CD4-positive, alpha-beta memory T cell (primary cell): ENCODE results near the gene MYO18A. TPM values are rescaled to one million over a fixed set of nuclear protein-coding genes. Genes with fewer than 3 reads are reported as not detected.
A peak's percentile ranks its signal among the peaks of the same experiment; 100 is the strongest.

Source experiments
- CTCF ChIA-PET: fragments of 350-600 bp; sonication (Branson Sonifier 250); formaldehyde crosslinking; loops from one replicate; lab custom pipeline; 2021; ENCODE audit warnings: inconsistent platforms; ENCODE audit not compliant: partially characterized antibody; lab: Charles Lee
- POLR2A ChIA-PET: fragments of 350-600 bp; sonication (Branson Sonifier 250); formaldehyde crosslinking; loops from one replicate; lab custom pipeline; 2021; ENCODE audit not compliant: partially characterized antibody; lab: Charles Lee
- DNase-seq, 5 donors: peaks; one replicate each; pipeline versions ENCODE4 v3.0.0 to v3.0.0-alpha.2; 2020 to 2022; ENCODE audit warnings: mixed read lengths in 1 of 5
- H3K27ac ChIP-seq: one replicate; pipeline ENCODE4 v1.7.0; 2013; ENCODE audit warnings: low read depth, low read length
- H3K27me3 ChIP-seq: 2 replicates; pipeline ENCODE4 v1.7.0; 2013; ENCODE audit warnings: mild to moderate bottlenecking, low read length, moderate library complexity; ENCODE audit not compliant: insufficient read depth
- H3K36me3 ChIP-seq: 2 replicates; pipeline ENCODE4 v1.7.0; 2013; ENCODE audit warnings: mild to moderate bottlenecking, low read length, moderate library complexity; ENCODE audit not compliant: insufficient read depth
- H3K4me1 ChIP-seq: 2 replicates; pipeline ENCODE4 v1.7.0; 2013; ENCODE audit warnings: mild to moderate bottlenecking, low read length, moderate library complexity; ENCODE audit not compliant: insufficient read depth
- H3K4me3 ChIP-seq, 2 donors: one replicate each; pipeline ENCODE4 v1.7.0; 2013; ENCODE audit warnings: low read length in 2 of 2, mild to moderate bottlenecking in 1 of 2
- H3K9me3 ChIP-seq, 2 donors: one replicate each; pipeline ENCODE4 v1.7.0; 2013; ENCODE audit warnings: low read length in 2 of 2, control low read depth in 1 of 2; ENCODE audit not compliant: control insufficient read depth in 1 of 2
- H3K27ac Mint-ChIP-seq, 7 donors: one replicate each; pipeline ENCODE4 v1.8.0; 2020 to 2021; ENCODE audit warnings: mixed read lengths in 7 of 7, mild to moderate bottlenecking in 6 of 7, inconsistent platforms in 3 of 7, moderate library complexity in 3 of 7
- H3K27me3 Mint-ChIP-seq, 2 donors: one replicate each; pipeline ENCODE4 v1.8.0; 2020 to 2021; ENCODE audit warnings: mixed read lengths in 2 of 2
- H3K36me3 Mint-ChIP-seq, 2 donors: one replicate each; pipeline ENCODE4 v1.8.0; 2020 to 2021; ENCODE audit warnings: mixed read lengths in 2 of 2, inconsistent platforms in 1 of 2, mild to moderate bottlenecking in 1 of 2
- H3K4me1 Mint-ChIP-seq, 4 donors: one replicate each; pipeline ENCODE4 v1.8.0; 2020 to 2021; ENCODE audit warnings: mixed read lengths in 4 of 4, mild to moderate bottlenecking in 1 of 4
- H3K4me3 Mint-ChIP-seq, 8 donors: one replicate each; pipeline ENCODE4 v1.8.0; 2020 to 2021; ENCODE audit warnings: mixed read lengths in 8 of 8, mild to moderate bottlenecking in 7 of 8, moderate library complexity in 6 of 8, inconsistent platforms in 3 of 8
- H3K9me3 Mint-ChIP-seq, 8 donors: one replicate each; pipeline ENCODE4 v1.8.0; 2020 to 2021; ENCODE audit warnings: mixed read lengths in 8 of 8, mild to moderate bottlenecking in 5 of 8, inconsistent platforms in 3 of 8, moderate library complexity in 1 of 8
- intact Hi-C: fragments of 100-400 bp; cut with micrococcal nuclease; formaldehyde crosslinking; loops from one replicate; pipeline ENCODE4 v1.15.1; 2023
- polyA plus RNA-seq, 2 donors: library from polyadenylated mRNA; unstranded; fragments of 300-500 nt; fragmentation: Illumina TruSeq; gene quantifications; one replicate each; pipeline ENCODE4 v1.2.3, GENCODE V29; 2021
- total RNA-seq, 2 experiments: library from RNA; stranded (reverse); gene quantifications; one replicate each; pipeline ENCODE4 v1.2.3, GENCODE V29; 2021

MYO18A gene
- total and polyA plus RNA-seq, 4 experiments from 2014 or later = 6.0 to 136 (median 89.5) TPM

GRCh38 chr17:29032013-29032856, 148.0 kb downstream of the MYO18A start:
- POLR2A ChIA-PET = no interaction called here
- Mint-ChIP-seq H3K9me3 (peaks cover 0 to 21% (median 16%) of the 10 kb centered on the region in 8 donors), H3K36me3 (peaks cover 0 to 4% of the 10 kb centered on the region in 2 donors), H3K4me3 (no peak overlapping the region), H3K27ac (peak overlapping the region in 1 of 7 donors; percentile 30), H3K27me3 (peaks cover 45 to 49% of the 10 kb centered on the region in 2 donors), H3K4me1 (no peaks in the 10 kb centered on the region)
- H3K27ac ChIP-seq = no peak overlapping the region
- no peaks in the 10 kb centered on the region for H3K36me3 ChIP-seq
- intact Hi-C loops = no loop called here
- H3K9me3 ChIP-seq = no peaks in the 10 kb centered on the region
- H3K4me3 ChIP-seq = no peak overlapping the region
- peaks cover 4% of the 10 kb centered on the region for H3K27me3 ChIP-seq
- CTCF ChIA-PET = no interaction called here
- no peak for DNase-seq
- H3K4me1 ChIP-seq = no peaks in the 10 kb centered on the region

- peaks cover 0 to 21% (median 16%) of the 10 kb centered on the region in 8 donors for H3K9me3 Mint-ChIP-seq
- no peaks in the 10 kb centered on the region for H3K4me1 Mint-ChIP-seq
- H3K4me3 Mint-ChIP-seq = no peak overlapping the region
- H3K36me3 ChIP-seq = no peaks in the 10 kb centered on the region
- intact Hi-C loops = no loop called here
- H3K4me3 ChIP-seq = no peak overlapping the region
- no peak overlapping the region for H3K27ac ChIP-seq
- no peaks in the 10 kb centered on the region for H3K9me3 ChIP-seq
- peaks cover 0 to 4% of the 10 kb centered on the region in 2 donors for H3K36me3 Mint-ChIP-seq
- no peaks in the 10 kb centered on the region for H3K4me1 ChIP-seq
- peaks cover 49 to 50% of the 10 kb centered on the region in 2 donors for H3K27me3 Mint-ChIP-seq
- H3K27me3 ChIP-seq = peaks cover 4% of the 10 kb centered on the region
- no peak overlapping the region for H3K27ac Mint-ChIP-seq
- POLR2A ChIA-PET = no interaction called here
- no peak for DNase-seq
- CTCF ChIA-PET = no interaction called here
Measured at GRCh38 chr17:29031488-29031887, 148.7 kb downstream of the MYO18A start.

GRCh38 chr17:29024316-29024952, 155.8 kb downstream of the MYO18A start:
- intact Hi-C loops = no loop called here
- Mint-ChIP-seq H3K9me3 (no peaks in the 10 kb centered on the region), H3K27me3 (peaks cover 44 to 54% of the 10 kb centered on the region in 2 donors), H3K27ac (no peak overlapping the region), H3K4me3 (no peak overlapping the region), H3K36me3 (no peaks in the 10 kb centered on the region), H3K4me1 (peaks cover 0 to 3% (median under 1%) of the 10 kb centered on the region in 4 donors)
- H3K9me3 ChIP-seq = no peaks in the 10 kb centered on the region
- no peak overlapping the region for H3K4me3 ChIP-seq
- no peak for DNase-seq
- peaks cover 15% of the 10 kb centered on the region for H3K27me3 ChIP-seq
- no peaks in the 10 kb centered on the region for H3K36me3 ChIP-seq
- ChIA-PET CTCF (no interaction called here), POLR2A (no interaction called here)
- no peak overlapping the region for H3K27ac ChIP-seq
- peaks cover 11% of the 10 kb centered on the region for H3K4me1 ChIP-seq

GRCh38 chr17:29022074-29022473, 158.1 kb downstream of the MYO18A start:
- Histone ChIP-seq H3K36me3 (no peaks in the 10 kb centered on the region), H3K27me3 (peaks cover 22% of the 10 kb centered on the region), H3K27ac (no peak overlapping the region), H3K4me3 (no peak overlapping the region), H3K4me1 (peaks cover 12% of the 10 kb centered on the region), H3K9me3 (no peaks in the 10 kb centered on the region)
- Mint-ChIP-seq H3K36me3 (no peaks in the 10 kb centered on the region), H3K4me3 (no peak overlapping the region), H3K27ac (no peak overlapping the region), H3K9me3 (no peaks in the 10 kb centered on the region), H3K4me1 (peaks cover 0 to 8% (median 4%) of the 10 kb centered on the region in 4 donors), H3K27me3 (peaks cover 40 to 67% of the 10 kb centered on the region in 2 donors)
- ChIA-PET POLR2A (no interaction called here), CTCF (no interaction called here)
- intact Hi-C loops = no loop called here
- DNase-seq = no peak

GRCh38 chr17:29021226-29021625, 159.0 kb downstream of the MYO18A start:
- Mint-ChIP-seq H3K27ac (no peak overlapping the region), H3K36me3 (no peaks in the 10 kb centered on the region), H3K4me3 (peak overlapping the region in 1 of 8 donors; percentile 1), H3K27me3 (peaks cover 39 to 68% of the 10 kb centered on the region in 2 donors), H3K9me3 (no peaks in the 10 kb centered on the region), H3K4me1 (peaks cover 0 to 8% (median 4%) of the 10 kb centered on the region in 4 donors)
- Histone ChIP-seq H3K36me3 (no peaks in the 10 kb centered on the region), H3K27ac (no peak overlapping the region), H3K9me3 (no peaks in the 10 kb centered on the region), H3K4me1 (peaks cover 12% of the 10 kb centered on the region), H3K27me3 (peaks cover 22% of the 10 kb centered on the region), H3K4me3 (no peak overlapping the region)
- intact Hi-C loops = no loop called here
- ChIA-PET POLR2A (no interaction called here), CTCF (no interaction called here)
- DNase-seq = no peak

Other genes starting within 250 kb of the MYO18A start
- gene PHF12, start 228.9 kb downstream of the MYO18A start, total RNA-seq = 100 to 1,000 TPM; 125 to 135 TPM
- gene PHF12, start 228.9 kb downstream of the MYO18A start, polyA plus RNA-seq = 10 to 100 TPM in 1 of 2 donors, 1 to 10 TPM in 1; 5.0 to 12.7 TPM
- gene SEZ6, start 174.4 kb downstream of the MYO18A start, total RNA-seq = not detected
- gene SEZ6, start 174.4 kb downstream of the MYO18A start, polyA plus RNA-seq = under 1 TPM; 0.41 to 0.81 TPM
- 1 to 10 TPM; 3.5 to 3.6 TPM for gene PIPOX, start 137.3 kb downstream of the MYO18A start, total RNA-seq
- under 1 TPM in 1 of 2 donors, not detected in 1; 0.29 TPM for gene PIPOX, start 137.3 kb downstream of the MYO18A start, polyA plus RNA-seq
- not detected for gene CRYBA1, start 66.5 kb upstream of the MYO18A start, total RNA-seq
- not detected for gene CRYBA1, start 66.5 kb upstream of the MYO18A start, polyA plus RNA-seq
- 10 to 100 TPM; 77.5 to 85.1 TPM for gene NUFIP2, start 113.8 kb upstream of the MYO18A start, total RNA-seq
- gene NUFIP2, start 113.8 kb upstream of the MYO18A start, polyA plus RNA-seq = 10 to 100 TPM; 11.5 to 15.6 TPM
- 10 to 100 TPM; 71.2 to 72.0 TPM for gene TAOK1, start 210.0 kb upstream of the MYO18A start, total RNA-seq
- gene TAOK1, start 210.0 kb upstream of the MYO18A start, polyA plus RNA-seq = 1 to 10 TPM; 3.9 to 4.1 TPM